ENCODE results near the gene EMC10.
"Not testable (repeated sequence)": the region's sequence is repeated elsewhere in the genome, so short reads cannot be mapped to it uniquely, and the experiment has no call there.

The EMC10 gene

GRCh38 chr19:50453243-50453642 lies 23.1 kb upstream of the EMC10 start:
- DNase-seq: no peak

GRCh38 chr19:50455992-50456391 lies 20.3 kb upstream of the EMC10 start:
- no peak for DNase-seq

- DNase-seq: no peak
Measured at GRCh38 chr19:50457300-50457699, 19.0 kb upstream of the EMC10 start.

- no peak for DNase-seq
Measured at GRCh38 chr19:50458396-50459066, 17.8 kb upstream of the EMC10 start.

- no peak for DNase-seq
Measured at GRCh38 chr19:50459067-50459456, 17.2 kb upstream of the EMC10 start.

GRCh38 chr19:50459638-50460037 lies 16.7 kb upstream of the EMC10 start:
- DNase-seq: no peak

GRCh38 chr19:50460161-50460765 lies 16.0 kb upstream of the EMC10 start:
- DNase-seq: no peak

- peak; percentile 85 for DNase-seq
Measured at GRCh38 chr19:50461066-50461875, 15.0 kb upstream of the EMC10 start.

GRCh38 chr19:50462970-50463369 lies 13.3 kb upstream of the EMC10 start:
- DNase-seq: no peak

- DNase-seq: no peak
Measured at GRCh38 chr19:50464348-50464747, 12.0 kb upstream of the EMC10 start.

GRCh38 chr19:50465000-50465399 lies 11.3 kb upstream of the EMC10 start:
- no peak for DNase-seq

- DNase-seq: peak; percentile 88
Measured at GRCh38 chr19:50465986-50466705, 10.2 kb upstream of the EMC10 start.

- DNase-seq: no peak
Measured at GRCh38 chr19:50466706-50467039, 9.6 kb upstream of the EMC10 start.

GRCh38 chr19:50467566-50467965 lies 8.7 kb upstream of the EMC10 start:
- no peak for DNase-seq

GRCh38 chr19:50468818-50469217 lies 7.5 kb upstream of the EMC10 start:
- no peak for DNase-seq

- not testable (repeated sequence) for DNase-seq
Measured at GRCh38 chr19:50473336-50473735, 3.0 kb upstream of the EMC10 start.

- DNase-seq: no peak
Measured at GRCh38 chr19:50475101-50475568, 1.2 kb upstream of the EMC10 start.

GRCh38 chr19:50475736-50476223 lies 527 bp upstream of the EMC10 start:
- DNase-seq: no peak

GRCh38 chr19:50476907-50477238 lies 566 bp downstream of the EMC10 start:
- no peak for DNase-seq

GRCh38 chr19:50477751-50478515 lies 1.6 kb downstream of the EMC10 start:
- DNase-seq: no peak

- peak; percentile 58 for DNase-seq
Measured at GRCh38 chr19:50478901-50479715, 2.8 kb downstream of the EMC10 start.
